Thymus (tissue), 11 donors: ENCODE results near the gene CABLES2. TPM values are rescaled to one million over a fixed set of nuclear protein-coding genes. Genes with fewer than 3 reads are reported as not detected.
A peak's percentile ranks its signal among the peaks of the same experiment; 100 is the strongest.

Experiments
- DNase-seq, 9 donors: peaks; one replicate each; pipeline ENCODE4 v3.0.0-alpha.2; 2013; ENCODE audit warnings: low spot score in 9 of 9, low read depth in 6 of 9, missing footprints in 1 of 9
- H3K27ac ChIP-seq, 2 donors: one replicate each; pipeline ENCODE4 v1.5.1; 2013; ENCODE audit warnings: control low read depth in 1 of 2, low read depth in 1 of 2, low read length in 1 of 2, mild to moderate bottlenecking in 1 of 2, moderate library complexity in 1 of 2
- H3K27me3 ChIP-seq, 2 donors: one replicate each; pipeline ENCODE4 v1.5.1; 2013; ENCODE audit warnings: low read length in 1 of 2; ENCODE audit not compliant: control insufficient read depth in 2 of 2, insufficient read depth in 1 of 2
- H3K36me3 ChIP-seq, 2 donors: one replicate each; pipeline ENCODE4 v1.5.1; 2013; ENCODE audit warnings: low read length in 1 of 2, mild to moderate bottlenecking in 1 of 2, moderate library complexity in 1 of 2; ENCODE audit not compliant: control insufficient read depth in 2 of 2, insufficient read depth in 2 of 2
- H3K4me1 ChIP-seq, 2 donors: one replicate each; pipeline ENCODE4 v1.5.1; 2013; ENCODE audit warnings: low read length in 2 of 2; ENCODE audit not compliant: control insufficient read depth in 2 of 2, insufficient read depth in 2 of 2
- H3K4me3 ChIP-seq, 2 donors: one replicate each; pipeline ENCODE4 v1.5.1; 2013; ENCODE audit warnings: low read length in 2 of 2, control low read depth in 1 of 2, mild to moderate bottlenecking in 1 of 2
- H3K9me3 ChIP-seq, 2 donors: one replicate each; pipeline ENCODE4 v1.5.1; 2013; ENCODE audit warnings: low read length in 1 of 2, mild to moderate bottlenecking in 1 of 2; ENCODE audit not compliant: control insufficient read depth in 2 of 2, insufficient read depth in 1 of 2
- WGBS: extraction: QIAGEN DNeasy Blood & Tissue Kit; methylation state at CpG from one replicate; pipeline ENCODE4 v1.1.7; 2013; 5-methylcytosine and 5-hydroxymethylcytosine counted together
- polyA plus RNA-seq: library from polyadenylated mRNA; stranded (reverse); fragments of 200-250 nt; gene quantifications from one replicate; pipeline ENCODE4 v1.2.3, GENCODE V29; 2013
- total RNA-seq: library from RNA; stranded (reverse); fragments of 120-200 nt; gene quantifications from one replicate; pipeline ENCODE4 v1.2.4, GENCODE V29; 2013
- donor health status: healthy.

CABLES2 gene
- total and polyA plus RNA-seq, 2 donors = 2.0 to 3.5 TPM

- H3K9me3 ChIP-seq = peaks cover 0 to 2% of the 10 kb centered on the region in 2 donors
- peaks cover 0 to 33% of the 10 kb centered on the region in 2 donors for H3K27me3 ChIP-seq
- peaks cover 12 to 25% of the 10 kb centered on the region in 2 donors for H3K4me1 ChIP-seq
- no peak overlapping the region for H3K27ac ChIP-seq
- H3K4me3 ChIP-seq = no peak overlapping the region
- 96% methylated on average over 12 of the region's 12 CpGs for WGBS
- H3K36me3 ChIP-seq = no peaks in the 10 kb centered on the region
- DNase-seq = no peak
Observed at GRCh38 chr20:62409086-62409853, 2.2 kb upstream of the CABLES2 start.

DNA sequence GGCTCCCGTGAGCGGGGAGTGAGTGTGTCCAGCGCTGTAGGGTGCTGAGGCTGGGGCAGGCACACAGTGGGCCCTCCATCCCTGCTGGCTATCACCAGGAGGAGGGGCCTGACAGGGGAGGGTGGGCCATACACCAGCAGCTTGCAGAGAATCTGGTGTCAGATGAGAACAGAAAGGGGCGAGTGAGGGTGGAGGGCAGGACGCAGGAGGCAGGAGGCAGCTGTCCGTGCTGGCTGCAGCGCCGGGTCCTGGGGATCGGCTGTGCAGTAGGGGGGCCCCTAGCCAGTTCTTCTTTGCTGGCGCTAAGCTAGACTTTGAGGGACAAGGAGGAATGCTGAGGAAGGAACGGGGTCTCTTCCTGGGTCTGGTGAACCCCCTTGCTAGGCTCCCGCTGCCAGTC, 1.6 kb upstream of the CABLES2 start:
- peaks cover 0 to 2% of the 10 kb centered on the region in 2 donors for H3K9me3 ChIP-seq
- DNase-seq = no peak
- peaks cover 12 to 25% of the 10 kb centered on the region in 2 donors for H3K4me1 ChIP-seq
- H3K4me3 ChIP-seq = no peak overlapping the region
- no peak overlapping the region for H3K27ac ChIP-seq
- no peaks in the 10 kb centered on the region for H3K36me3 ChIP-seq
- peaks cover 0 to 33% of the 10 kb centered on the region in 2 donors for H3K27me3 ChIP-seq
- WGBS = 90% methylated on average over 12 of the region's 12 CpGs

GRCh38 chr20:62408055-62408454, 970 bp upstream of the CABLES2 start:
- DNase-seq = no peak
- 98% methylated on average over 15 of the region's 15 CpGs for WGBS
- Histone ChIP-seq H3K36me3 (no peaks in the 10 kb centered on the region), H3K9me3 (peaks cover 0 to 2% of the 10 kb centered on the region in 2 donors), H3K27me3 (peaks cover 0 to 33% of the 10 kb centered on the region in 2 donors), H3K4me1 (peaks cover 12 to 25% of the 10 kb centered on the region in 2 donors), H3K27ac (no peak overlapping the region), H3K4me3 (no peak overlapping the region)

GRCh38 chr20:62406635-62407176, 379 bp downstream of the CABLES2 start:
- peaks cover 12 to 25% of the 10 kb centered on the region in 2 donors for H3K4me1 ChIP-seq

GRCh38 chr20:62405981-62406513, 1.0 kb downstream of the CABLES2 start:
- Histone ChIP-seq H3K27me3 (peaks cover 0 to 31% of the 10 kb centered on the region in 2 donors), H3K36me3 (peaks cover 2 to 11% of the 10 kb centered on the region in 2 donors), H3K4me3 (peak overlapping the region; percentile 55 to 78), H3K9me3 (peaks cover 0 to 2% of the 10 kb centered on the region in 2 donors), H3K27ac (no peak overlapping the region), H3K4me1 (peaks cover 12 to 25% of the 10 kb centered on the region in 2 donors)
- 88% methylated on average over 10 of the region's 10 CpGs for WGBS
- DNase-seq = no peak

More at GRCh38 chr20:62406635-62407176, 379 bp downstream of the CABLES2 start:
- H3K4me3 ChIP-seq = peak overlapping the region; percentile 55 to 78
- peaks cover 2 to 6% of the 10 kb centered on the region in 2 donors for H3K36me3 ChIP-seq
- H3K27ac ChIP-seq = no peak overlapping the region
- H3K9me3 ChIP-seq = peaks cover 0 to 2% of the 10 kb centered on the region in 2 donors
- no peak for DNase-seq
- WGBS = under 1% methylated on average over 42 of the region's 42 CpGs
- peaks cover 0 to 33% of the 10 kb centered on the region in 2 donors for H3K27me3 ChIP-seq

DNA sequence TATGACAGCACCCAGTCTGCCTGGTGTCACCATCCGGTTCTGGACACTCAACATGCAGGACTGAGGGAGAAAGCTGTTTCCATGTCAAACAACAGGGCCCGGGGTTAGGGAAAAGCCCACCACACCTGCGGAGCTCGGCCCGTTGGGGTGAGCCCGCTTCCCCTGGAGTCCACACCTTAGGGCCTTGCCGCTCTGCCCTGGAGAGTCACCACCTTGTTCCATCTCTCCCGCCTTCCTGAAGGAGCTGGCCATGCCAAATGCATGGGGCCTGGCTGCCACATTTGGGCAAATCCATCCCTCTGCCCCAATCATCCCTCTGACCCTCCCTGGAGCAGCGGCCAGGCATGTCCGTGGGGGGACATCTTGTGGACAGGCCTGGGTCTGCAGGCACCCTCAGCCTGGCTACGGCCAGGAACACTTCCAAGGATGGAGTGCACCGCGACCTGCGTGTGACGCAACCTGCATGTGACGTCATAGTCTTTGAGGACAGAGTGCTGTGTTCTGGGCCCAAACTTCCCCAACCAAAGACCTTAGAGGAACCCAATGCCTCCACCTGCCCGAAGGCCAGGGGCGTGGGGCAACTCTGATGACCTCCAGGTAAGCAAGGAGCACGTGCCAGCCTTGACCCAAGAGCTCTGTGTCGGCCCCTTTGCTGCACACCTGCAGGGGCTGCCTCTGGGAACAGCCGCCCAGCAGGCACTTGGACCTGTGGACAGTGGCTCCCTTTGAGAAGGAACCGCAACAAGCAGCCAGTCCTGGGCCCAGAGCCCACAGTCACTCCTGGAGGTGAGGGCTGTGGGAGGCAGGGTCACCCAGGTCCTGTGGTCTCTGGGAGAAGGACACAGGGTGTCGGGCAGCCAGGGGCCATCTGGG, 1.7 kb downstream of the CABLES2 start:
- Histone ChIP-seq H3K4me1 (peaks cover 12 to 24% of the 10 kb centered on the region in 2 donors), H3K27ac (no peak overlapping the region), H3K4me3 (no peak overlapping the region), H3K9me3 (peaks cover 0 to 2% of the 10 kb centered on the region in 2 donors), H3K36me3 (peaks cover 2 to 12% of the 10 kb centered on the region in 2 donors), H3K27me3 (peaks cover 0 to 24% of the 10 kb centered on the region in 2 donors)
- 95% methylated on average over 23 of the region's 23 CpGs for WGBS
- DNase-seq = no peak

DNA sequence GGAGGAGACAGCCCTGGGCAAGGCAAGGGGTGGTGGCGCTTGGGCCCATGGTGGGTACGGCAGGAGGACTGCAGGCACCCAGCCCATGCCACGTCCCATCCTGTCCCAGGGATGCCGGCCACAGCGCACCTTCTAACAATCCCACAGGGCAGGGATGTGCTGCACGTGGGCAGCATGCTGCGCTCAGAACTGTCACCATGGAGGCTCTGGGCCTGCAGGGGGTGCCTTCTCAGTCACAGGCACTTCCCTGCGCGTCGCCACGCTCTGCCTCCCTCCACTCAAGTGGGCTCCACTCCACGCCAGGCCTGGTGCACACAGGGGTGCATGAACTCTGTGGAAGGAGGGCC, 2.4 kb downstream of the CABLES2 start:
- Histone ChIP-seq H3K9me3 (peaks cover 0 to 2% of the 10 kb centered on the region in 2 donors), H3K4me1 (peaks cover 12 to 19% of the 10 kb centered on the region in 2 donors), H3K27me3 (peaks cover 0 to 18% of the 10 kb centered on the region in 2 donors), H3K27ac (no peak overlapping the region), H3K36me3 (peaks cover 2 to 12% of the 10 kb centered on the region in 2 donors), H3K4me3 (no peak overlapping the region)
- DNase-seq = no peak
- WGBS = 93% methylated on average over 12 of the region's 12 CpGs

DNA sequence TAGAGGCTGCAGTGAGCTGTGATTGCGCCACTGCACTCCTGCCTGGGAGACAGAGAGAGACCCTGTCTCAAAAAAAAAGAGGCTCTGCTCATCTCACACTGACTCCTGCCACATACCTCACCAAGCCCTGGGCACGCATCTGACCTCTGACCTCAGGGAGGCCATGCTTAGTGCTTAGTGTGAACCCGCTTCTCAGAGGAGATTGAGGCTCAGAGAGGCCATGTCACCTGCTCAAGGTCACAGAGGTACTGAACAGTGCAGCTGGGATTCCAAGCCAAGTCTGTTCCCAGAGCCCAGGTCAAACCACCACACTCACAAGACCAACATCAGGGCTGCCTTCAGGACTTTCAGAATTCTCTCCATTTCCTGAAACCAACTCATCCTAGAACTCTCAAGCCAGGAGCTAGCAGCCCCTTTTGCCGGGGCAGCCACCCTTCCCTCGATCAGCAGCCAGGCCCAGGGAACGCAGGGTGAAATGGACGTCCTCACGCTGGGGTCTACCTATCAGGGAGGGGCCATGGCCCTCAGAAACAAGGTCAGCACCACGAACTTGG, 2.9 kb downstream of the CABLES2 start:
- Histone ChIP-seq H3K27me3 (peaks cover 0 to 13% of the 10 kb centered on the region in 2 donors), H3K36me3 (peaks cover 2 to 12% of the 10 kb centered on the region in 2 donors), H3K27ac (no peak overlapping the region), H3K4me3 (no peak overlapping the region), H3K4me1 (peaks cover 12 to 16% of the 10 kb centered on the region in 2 donors), H3K9me3 (peaks cover 0 to 2% of the 10 kb centered on the region in 2 donors)
- DNase-seq = no peak
- WGBS = 96% methylated on average over 9 of the region's 9 CpGs
